Measurements from ENCODE around the gene FGF7. TPM values are rescaled to one million over a fixed set of nuclear protein-coding genes. Genes with fewer than 3 reads are reported as not detected.
"Not testable (repeated sequence)": the region's sequence is repeated elsewhere in the genome, so short reads cannot be mapped to it uniquely, and the experiment has no call there.

The FGF7 gene
- total RNA-seq, 1 experiment from 2014 or later: not detected

- DNase-seq (ENCODE audit: low spot score): no peak
These were observed 71.8 kb downstream of the FGF7 start for GRCh38 chr15:49494842-49495241.

- no peak for DNase-seq (ENCODE audit: low spot score)
These were observed 73.1 kb downstream of the FGF7 start for GRCh38 chr15:49495993-49496753.

- DNase-seq (ENCODE audit: low spot score): no peak
These were observed 78.5 kb downstream of the FGF7 start for GRCh38 chr15:49501586-49501985.

- DNase-seq (ENCODE audit: low spot score): no peak
These were observed 83.3 kb downstream of the FGF7 start for GRCh38 chr15:49506341-49506740.

GRCh38 chr15:49507261-49507660 is 84.2 kb downstream of the FGF7 start:
- no peak for DNase-seq (ENCODE audit: low spot score)

- DNase-seq (ENCODE audit: low spot score): not testable (repeated sequence)
These were observed 89.7 kb downstream of the FGF7 start for GRCh38 chr15:49512739-49513138.

- DNase-seq (ENCODE audit: low spot score): no peak
These were observed 98.8 kb downstream of the FGF7 start for GRCh38 chr15:49521802-49522201.

GRCh38 chr15:49528289-49528688 is 105.2 kb downstream of the FGF7 start:
- no peak for DNase-seq (ENCODE audit: low spot score)

- DNase-seq (ENCODE audit: low spot score): no peak
These were observed 107.0 kb downstream of the FGF7 start for GRCh38 chr15:49530092-49530491.

Other genes with a start within 250 kb of the FGF7 start
- gene FAM227B, start 197.6 kb downstream of the FGF7 start, total RNA-seq (2014; rRNA removed; shearing (Covaris generic)): 5.9 and 8.6 TPM in 2 replicates
- gene DTWD1, start 197.8 kb downstream of the FGF7 start, total RNA-seq (2014; rRNA removed; shearing (Covaris generic)): 25.3 and 35.0 TPM in 2 replicates